Karpas-422 (cell line): ENCODE measurements around the gene TAL1. TPM values are rescaled to one million over a fixed set of nuclear protein-coding genes. Genes with fewer than 3 reads are reported as not detected.

Experiments used
- DNase-seq: peaks from one replicate; pipeline ENCODE4 v3.0.0-alpha.2; 2015
- H2AFZ ChIP-seq: fragments of 200-600 bp; sonication (generic); 2 replicates; pipeline ENCODE4 v1.6.1; 2014; ENCODE audit warnings: antibody characterized with exemption, low read length, mixed read lengths
- H3K27ac ChIP-seq: fragments of 200-600 bp; sonication (generic); 2 replicates; pipeline ENCODE4 v1.5.1; 2014; ENCODE audit warnings: mild to moderate bottlenecking, low read length, moderate library complexity
- H3K27me3 ChIP-seq: fragments of 200-600 bp; sonication (generic); 2 replicates; pipeline ENCODE4 v1.6.1; 2014; ENCODE audit warnings: low read length, mixed read lengths
- H3K36me3 ChIP-seq: fragments of 200-600 bp; sonication (generic); 2 replicates; pipeline ENCODE4 v1.6.1; 2014; ENCODE audit warnings: low read length, mixed read lengths; ENCODE audit not compliant: insufficient read depth
- H3K4me1 ChIP-seq: fragments of 200-600 bp; sonication (generic); 2 replicates; pipeline ENCODE4 v1.6.1; 2014; ENCODE audit warnings: mild to moderate bottlenecking, low read length, mixed read lengths
- H3K4me2 ChIP-seq: fragments of 200-600 bp; sonication (generic); 2 replicates; pipeline ENCODE4 v1.6.1; 2014; ENCODE audit warnings: low read length, low read depth, mild to moderate bottlenecking; ENCODE audit not compliant: poor library complexity, severe bottlenecking
- H3K4me3 ChIP-seq: fragments of 200-600 bp; sonication (generic); 2 replicates; pipeline ENCODE4 v1.5.1; 2014; ENCODE audit warnings: mild to moderate bottlenecking, antibody characterized with exemption, low read length, mixed read lengths
- H3K79me2 ChIP-seq: fragments of 200-600 bp; sonication (generic); 2 replicates; pipeline ENCODE4 v1.6.1; 2014; ENCODE audit warnings: mild to moderate bottlenecking, low read length, mixed read lengths
- H3K9ac ChIP-seq: fragments of 200-600 bp; sonication (generic); 2 replicates; pipeline ENCODE4 v1.6.0; 2014; ENCODE audit warnings: low read length
- H3K9me2 ChIP-seq: fragments of 200-600 bp; sonication (generic), shearing (Covaris generic); replicated peaks from 2 replicates; pipeline ENCODE4 v1.6.0; 2014; ENCODE audit warnings: mild to moderate bottlenecking, low read length, moderate library complexity; ENCODE audit not compliant: insufficient read depth
- H3K9me3 ChIP-seq: fragments of 300-700, 200-600 bp; sonication (generic); 2 replicates; pipeline ENCODE4 v1.6.1; 2014; ENCODE audit warnings: low read length, mixed read lengths
- H4K20me1 ChIP-seq: fragments of 200-600 bp; sonication (generic); 2 replicates; pipeline ENCODE4 v1.6.1; 2014; ENCODE audit warnings: mild to moderate bottlenecking, antibody characterized with exemption, low read length, low read depth; ENCODE audit not compliant: insufficient read depth
- total RNA-seq: library from RNA; depleted of rRNA; stranded (reverse); fragments of >200 nt; shearing (Covaris generic); gene quantifications from 2 replicates; pipeline ENCODE4 v1.2.3, GENCODE V29; 2014; ENCODE audit warnings: low replicate concordance; rRNA removed

Gene TAL1
- total RNA-seq, 1 experiment from 2014 or later = not detected

DNA sequence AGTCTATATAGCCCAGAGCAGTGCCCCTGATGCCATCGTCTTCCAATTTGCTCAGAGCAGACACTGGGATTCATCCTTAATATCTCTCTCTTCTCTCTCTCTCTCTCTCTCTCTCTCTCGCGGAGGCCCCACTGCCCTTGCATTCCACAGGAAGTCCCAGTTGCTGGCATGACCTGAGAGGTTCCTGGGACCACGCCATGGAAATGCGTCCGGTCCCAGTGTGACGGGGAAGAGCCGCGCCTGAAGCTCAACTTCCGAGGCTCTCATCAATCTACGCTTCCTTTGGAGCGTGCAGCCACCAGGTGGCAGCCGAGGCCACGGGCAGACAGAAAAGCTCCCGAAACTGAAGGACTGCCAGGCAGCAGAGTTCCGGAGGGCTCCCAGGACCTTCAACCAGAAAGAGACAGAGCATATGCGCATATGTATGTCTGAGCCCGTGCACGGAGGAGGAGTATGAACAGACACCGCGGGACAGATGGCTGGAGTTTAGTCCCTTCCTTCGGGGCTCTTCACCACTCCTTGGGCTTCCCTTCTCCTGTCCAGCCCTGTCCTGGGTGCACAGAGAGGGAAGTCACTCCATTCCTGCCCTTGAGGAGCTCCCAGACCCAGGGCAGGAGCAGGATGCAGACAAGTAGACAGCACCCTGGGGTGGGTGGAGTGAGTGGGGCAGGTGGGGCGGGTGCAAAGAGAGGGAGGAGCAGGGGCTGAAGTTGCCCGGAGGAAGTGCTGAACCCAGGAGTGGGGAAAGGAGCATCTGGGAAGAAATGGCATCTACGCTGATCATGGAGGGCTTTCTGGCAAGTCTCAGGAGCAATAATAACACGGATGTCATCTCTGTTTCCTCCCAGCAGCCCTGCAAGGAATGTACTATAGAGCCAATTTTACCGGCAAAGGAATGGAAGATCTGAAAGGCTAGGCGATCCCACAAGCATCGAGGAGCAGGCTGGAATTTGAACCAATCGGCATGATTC is 52.7 kb downstream of the TAL1 start:
- DNase-seq = peak; percentile 96
- Histone ChIP-seq H3K9me2 (no peaks in the 10 kb centered on the region), H3K9me3 (no peaks in the 10 kb centered on the region), H2AFZ (peak overlapping the region; percentile 99), H3K4me3 (peak overlapping the region; percentile 68), H3K9ac (peak overlapping the region; percentile 74), H3K27ac (no peak overlapping the region), H3K36me3 (no peaks in the 10 kb centered on the region), H3K4me2 (peak overlapping the region; percentile 82), H3K27me3 (no peaks in the 10 kb centered on the region), H3K4me1 (peaks cover 16% of the 10 kb centered on the region), H4K20me1 (no peaks in the 10 kb centered on the region), H3K79me2 (no peaks in the 10 kb centered on the region)

DNA sequence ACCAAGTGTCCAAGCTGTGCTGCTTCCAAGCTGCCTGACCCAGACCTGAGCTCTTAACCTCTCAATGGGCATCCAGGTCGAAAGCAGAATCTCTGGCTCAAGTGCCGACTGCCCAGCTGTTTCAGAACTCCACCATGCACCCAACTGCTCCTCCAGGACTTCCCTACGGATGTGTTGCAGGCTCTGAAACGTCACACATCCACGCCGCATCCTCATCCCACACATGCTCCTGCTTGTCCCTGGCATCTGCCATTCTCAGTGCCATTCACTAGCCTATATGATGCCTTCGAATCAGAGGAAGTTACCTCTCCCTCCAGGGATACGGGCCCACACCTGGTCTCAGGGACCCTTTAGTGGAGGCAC is 53.4 kb downstream of the TAL1 start:
- peak overlapping the region; percentile 68 for H3K4me3 ChIP-seq
- peak overlapping the region; percentile 63; the same call in 1 of the 2 replicates for H2AFZ ChIP-seq
- no peaks in the 10 kb centered on the region for H4K20me1 ChIP-seq
- no peaks in the 10 kb centered on the region for H3K27me3 ChIP-seq
- peak overlapping the region; percentile 74 for H3K9ac ChIP-seq
- H3K36me3 ChIP-seq = no peaks in the 10 kb centered on the region
- no peak overlapping the region for H3K27ac ChIP-seq
- peaks cover 16% of the 10 kb centered on the region for H3K4me1 ChIP-seq
- H3K4me2 ChIP-seq = peak overlapping the region; percentile 82
- no peaks in the 10 kb centered on the region for H3K79me2 ChIP-seq
- H3K9me3 ChIP-seq = no peaks in the 10 kb centered on the region
- DNase-seq = no peak
- no peaks in the 10 kb centered on the region for H3K9me2 ChIP-seq

DNA sequence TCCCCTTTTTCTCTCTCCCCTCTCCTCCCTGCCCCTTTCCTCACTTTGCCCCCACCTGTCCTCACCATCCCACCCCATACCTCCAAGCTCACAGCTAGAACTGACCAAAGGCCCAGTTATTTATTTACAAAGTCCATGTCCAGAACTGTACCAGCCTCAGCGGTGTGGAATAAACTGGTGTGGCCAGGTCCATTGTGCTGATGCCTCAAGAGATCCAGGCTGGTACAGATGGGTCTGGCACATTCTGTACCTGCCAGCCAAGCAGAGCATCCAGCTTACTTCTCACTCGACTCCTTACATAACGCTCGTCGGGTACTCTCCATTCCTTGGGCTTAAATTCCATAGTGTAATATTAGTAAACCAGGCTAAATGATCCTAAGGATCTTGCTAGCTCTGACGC is 54.0 kb downstream of the TAL1 start:
- H3K4me1 ChIP-seq = peaks cover 16% of the 10 kb centered on the region
- H3K9me2 ChIP-seq = no peaks in the 10 kb centered on the region
- 0 out of 2 replicates have a peak overlapping the region, but pooled peaks have one; percentile 1 for H3K9ac ChIP-seq
- no peak overlapping the region for H3K4me2 ChIP-seq
- H3K36me3 ChIP-seq = no peaks in the 10 kb centered on the region
- no peaks in the 10 kb centered on the region for H4K20me1 ChIP-seq
- no peaks in the 10 kb centered on the region for H3K79me2 ChIP-seq
- H2AFZ ChIP-seq = no peak overlapping the region
- H3K27me3 ChIP-seq = no peaks in the 10 kb centered on the region
- no peak overlapping the region for H3K4me3 ChIP-seq
- H3K9me3 ChIP-seq = no peaks in the 10 kb centered on the region
- no peak for DNase-seq
- no peak overlapping the region for H3K27ac ChIP-seq

DNA sequence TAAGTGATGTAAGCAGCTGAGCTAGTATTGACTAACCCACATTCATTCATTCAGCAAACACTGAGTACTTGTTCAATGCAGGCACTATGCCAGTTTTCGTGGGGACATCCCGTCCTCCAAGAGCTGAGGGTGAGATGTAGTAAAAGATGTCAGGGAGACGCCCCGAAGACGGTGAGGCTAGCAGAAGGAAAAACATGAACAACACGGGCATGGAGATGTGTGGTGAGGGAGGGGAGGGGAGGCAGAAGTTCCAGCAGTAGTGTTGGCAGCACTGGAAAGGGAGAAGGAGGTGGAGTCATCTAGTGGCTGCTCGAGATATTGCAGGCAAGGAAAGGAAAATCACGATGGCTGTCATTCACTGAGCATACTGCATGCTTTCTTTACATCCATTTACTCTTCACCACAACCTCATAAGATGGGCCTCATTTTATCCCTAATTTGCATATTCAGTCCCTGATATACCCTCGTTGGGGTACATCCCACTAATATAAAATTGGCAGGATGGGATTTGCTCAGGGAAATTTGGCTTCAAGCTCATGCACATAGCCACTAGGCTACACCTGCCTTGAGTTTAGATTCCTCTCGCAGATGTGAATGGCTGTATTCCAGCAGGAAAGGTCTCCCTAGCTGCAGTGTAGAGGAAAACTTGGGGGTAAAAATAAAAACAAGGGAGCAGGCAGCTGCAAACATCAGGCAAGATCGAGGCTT is 56.6 kb downstream of the TAL1 start:
- H3K27ac ChIP-seq = no peak overlapping the region
- H3K9me2 ChIP-seq = no peaks in the 10 kb centered on the region
- H3K4me1 ChIP-seq = peaks cover 16% of the 10 kb centered on the region
- no peak overlapping the region for H2AFZ ChIP-seq
- H3K27me3 ChIP-seq = no peaks in the 10 kb centered on the region
- H3K36me3 ChIP-seq = no peaks in the 10 kb centered on the region
- no peak overlapping the region for H3K4me2 ChIP-seq
- peak; percentile 79 for DNase-seq
- no peaks in the 10 kb centered on the region for H4K20me1 ChIP-seq
- H3K9ac ChIP-seq = no peak overlapping the region
- H3K79me2 ChIP-seq = no peaks in the 10 kb centered on the region
- no peaks in the 10 kb centered on the region for H3K9me3 ChIP-seq
- no peak overlapping the region for H3K4me3 ChIP-seq

DNA sequence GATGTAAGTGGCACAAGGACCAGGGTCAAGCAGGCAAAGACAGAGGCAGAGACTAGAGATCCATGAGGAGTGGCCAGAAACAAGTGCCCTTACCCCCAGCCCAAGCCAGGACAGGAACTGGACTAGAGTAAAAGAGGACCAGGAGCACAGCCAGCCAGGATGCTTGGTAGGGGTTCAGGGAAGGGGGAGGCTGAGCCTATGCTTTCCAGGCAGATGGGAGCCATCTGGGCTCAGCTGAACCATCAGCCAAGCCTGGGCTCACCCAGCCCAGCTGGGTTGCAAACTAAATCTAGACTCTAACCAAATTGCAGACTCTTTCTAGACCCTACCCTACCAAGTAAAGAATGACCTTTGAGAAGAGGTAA is 57.4 kb downstream of the TAL1 start:
- H4K20me1 ChIP-seq = no peaks in the 10 kb centered on the region
- no peaks in the 10 kb centered on the region for H3K27me3 ChIP-seq
- H3K4me2 ChIP-seq = no peak overlapping the region
- no peaks in the 10 kb centered on the region for H3K79me2 ChIP-seq
- DNase-seq = no peak
- no peak overlapping the region for H2AFZ ChIP-seq
- no peak overlapping the region for H3K4me3 ChIP-seq
- H3K4me1 ChIP-seq = peaks cover 10% of the 10 kb centered on the region
- no peak overlapping the region for H3K27ac ChIP-seq
- H3K9me2 ChIP-seq = no peaks in the 10 kb centered on the region
- no peak overlapping the region for H3K9ac ChIP-seq
- H3K36me3 ChIP-seq = no peaks in the 10 kb centered on the region
- H3K9me3 ChIP-seq = no peaks in the 10 kb centered on the region

DNA sequence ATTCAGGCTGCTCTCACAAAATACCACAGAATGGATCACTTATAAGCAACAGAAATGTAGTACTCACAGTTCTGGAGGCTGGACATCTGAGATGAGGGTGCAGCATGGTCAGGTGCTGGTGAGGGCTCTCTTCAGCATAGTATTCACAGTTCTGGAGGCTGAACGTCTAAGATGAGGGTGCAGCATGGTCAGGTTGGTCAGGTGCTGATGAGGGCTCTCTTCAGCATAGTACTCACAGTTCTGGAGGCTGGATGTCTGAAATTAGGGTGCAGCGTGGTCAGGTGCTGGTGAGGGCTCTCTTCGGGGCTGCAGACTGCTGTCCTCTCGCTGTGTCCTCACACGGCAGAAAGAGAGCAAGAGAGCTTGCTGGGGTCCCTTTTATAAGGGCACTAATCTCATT is 59.2 kb downstream of the TAL1 start:
- no peaks in the 10 kb centered on the region for H3K79me2 ChIP-seq
- no peak overlapping the region for H2AFZ ChIP-seq
- no peaks in the 10 kb centered on the region for H3K27me3 ChIP-seq
- no peaks in the 10 kb centered on the region for H3K36me3 ChIP-seq
- H3K9me2 ChIP-seq = no peaks in the 10 kb centered on the region
- no peaks in the 10 kb centered on the region for H3K9me3 ChIP-seq
- no peak overlapping the region for H3K9ac ChIP-seq
- H4K20me1 ChIP-seq = no peaks in the 10 kb centered on the region
- no peak overlapping the region for H3K27ac ChIP-seq
- H3K4me3 ChIP-seq = no peak overlapping the region
- H3K4me2 ChIP-seq = no peak overlapping the region
- no peak for DNase-seq
- H3K4me1 ChIP-seq = no peaks in the 10 kb centered on the region

Other genes starting within 250 kb of the TAL1 start
- gene CYP4X1, start 208.6 kb downstream of the TAL1 start, total RNA-seq = not detected in 2 replicates
- not detected in 2 replicates for gene CYP4Z1, start 165.0 kb downstream of the TAL1 start, total RNA-seq
- not detected in 2 replicates for gene CYP4A22, start 94.8 kb downstream of the TAL1 start, total RNA-seq
- gene PDZK1IP1, start 42.2 kb downstream of the TAL1 start, total RNA-seq = not detected in 2 replicates
- gene STIL, start 81.9 kb upstream of the TAL1 start, total RNA-seq = 15.2 and 29.4 TPM in 2 replicates
- 78.5 and 166 TPM in 2 replicates for gene CMPK1, start 101.6 kb upstream of the TAL1 start, total RNA-seq
- not detected in 2 replicates for gene FOXE3, start 184.1 kb upstream of the TAL1 start, total RNA-seq
- gene FOXD2, start 205.8 kb upstream of the TAL1 start, total RNA-seq = 0.07 and 0.51 TPM in 2 replicates